Esophagus muscularis mucosa (tissue), 3 donors: ENCODE data around the gene WWOX.

Source experiments
- CTCF ChIP-seq, 3 experiments: fragments of 200-600 bp in 2 of 3; fragments of 450-650 bp in 1 of 3; sonication (generic) in 2 of 3; IDR thresholded peaks; one replicate each; pipeline ENCODE4 v1.5.1; 2017 to 2019; ENCODE audit warnings: antibody characterized with exemption in 3 of 3, mild to moderate bottlenecking in 2 of 3, moderate library complexity in 1 of 3
- POLR2AphosphoS5 ChIP-seq, 2 donors: sonication (generic); formaldehyde crosslinking; IDR thresholded peaks; one replicate each; pipeline ENCODE4 v1.6.1; 2017; ENCODE audit warnings: antibody characterized with exemption in 2 of 2

- TF ChIP-seq POLR2AphosphoS5 (IDR thresholded peaks at IDR 0.05) (no peak), CTCF (IDR thresholded peaks at IDR 0.05) (peak; percentile 60 to 86 (median 66))
Observed at GRCh38 chr16:78437352-78437968, 338.0 kb downstream of the WWOX start.
